Globus pallidus (tissue), 1 donor: Measurements from ENCODE around the gene PHLDA2.

Experiments
- DNase-seq: peaks from one replicate; pipeline ENCODE4 v3.0.0-alpha.2; 2015; ENCODE audit warnings: low spot score

The PHLDA2 gene

DNA sequence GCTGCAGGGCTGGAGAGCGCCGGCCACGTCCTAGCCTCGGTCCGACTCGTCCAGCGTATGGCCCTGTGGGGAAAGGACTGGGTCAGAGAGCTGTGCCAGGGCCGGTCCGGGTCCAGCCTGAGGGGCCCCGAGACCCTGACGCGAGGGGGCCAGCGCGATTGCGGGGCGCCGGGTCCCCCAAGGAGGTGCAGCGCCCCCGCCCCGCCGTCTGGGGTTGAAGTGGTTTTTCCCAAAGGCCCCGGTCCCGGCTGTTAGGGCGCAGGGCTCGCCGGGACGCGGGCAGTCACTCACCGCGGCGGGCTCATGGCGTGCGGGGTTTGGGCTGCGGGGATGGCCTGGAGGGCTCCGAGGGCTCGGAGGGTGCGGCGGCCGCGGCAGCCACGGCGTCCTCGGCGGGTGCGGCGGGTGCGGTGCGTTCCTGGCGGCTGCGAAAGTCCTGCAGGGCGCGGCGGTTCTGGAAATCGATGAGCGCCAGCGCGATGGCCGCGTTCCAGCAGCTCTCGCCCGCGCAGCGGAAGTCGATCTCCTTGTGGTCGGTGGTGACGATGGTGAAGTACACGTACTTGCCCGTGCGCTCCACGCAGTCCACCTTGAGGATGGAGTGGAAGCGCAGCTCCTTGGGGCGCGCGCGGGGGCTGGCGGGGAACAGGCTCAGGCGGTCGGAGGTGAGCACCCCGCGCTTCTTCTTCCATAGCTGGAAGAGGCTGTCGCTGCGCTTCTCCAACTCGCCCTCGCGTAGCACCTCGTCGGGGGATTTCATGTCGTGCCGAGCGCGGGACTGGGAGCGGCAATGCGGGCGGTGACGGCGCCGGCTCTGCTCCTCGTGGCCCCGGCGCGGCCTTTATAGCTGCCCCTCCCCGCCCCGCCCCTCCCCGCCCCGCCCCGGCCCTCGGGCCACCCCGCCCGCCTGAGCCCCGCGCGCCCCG, at the start of gene PHLDA2:
TSS of gene PHLDA2 (minus strand) at position 816 of the 926 bp plus-strand sequence. CDS start at position 760, 56 bp downstream.
- no peak for DNase-seq

- DNase-seq = no peak
Measured at GRCh38 chr11:2977113-2977512, 47.9 kb upstream of the PHLDA2 start.

DNA sequence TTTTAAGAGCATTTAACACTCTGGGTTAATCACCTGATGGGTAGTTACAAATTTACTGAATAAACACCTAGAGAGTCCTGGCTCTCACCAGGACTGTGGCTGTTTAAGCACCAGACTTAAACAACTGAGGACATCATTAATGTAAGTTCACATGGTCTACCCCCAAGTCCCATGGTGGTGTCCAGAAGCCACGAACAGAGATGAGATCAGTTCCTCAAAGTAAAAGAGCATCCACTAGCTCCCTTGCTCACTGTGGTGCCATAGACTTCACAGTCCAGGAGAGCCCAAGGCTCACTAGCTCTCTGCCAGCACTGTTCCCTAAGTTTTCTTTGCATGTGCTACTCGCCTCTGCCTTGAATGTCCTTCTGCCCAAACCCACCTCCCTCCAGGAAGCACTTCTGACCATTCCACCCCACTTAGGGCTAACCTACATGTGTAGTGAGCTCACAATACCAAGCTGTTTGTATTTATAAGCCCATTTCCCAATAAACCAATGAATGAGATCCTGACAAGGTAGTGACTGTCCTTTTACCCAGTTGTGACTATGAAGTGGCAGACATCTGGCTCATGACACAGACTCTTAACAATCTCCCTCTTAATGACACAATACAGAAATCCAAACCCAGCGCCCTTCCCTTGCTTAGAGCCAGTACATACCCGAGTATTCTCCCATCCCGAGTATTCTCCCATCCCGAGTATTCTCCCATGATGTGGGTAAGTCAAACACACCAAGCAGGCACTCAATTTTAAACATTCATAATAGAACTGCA, 47.3 kb upstream of the PHLDA2 start:
- no peak for DNase-seq

GRCh38 chr11:2975594-2975993, 46.4 kb upstream of the PHLDA2 start:
- peak; percentile 77 for DNase-seq

- no peak for DNase-seq
Measured at GRCh38 chr11:2974272-2974671, 45.1 kb upstream of the PHLDA2 start.

GRCh38 chr11:2968341-2968900, 39.2 kb upstream of the PHLDA2 start:
- no peak for DNase-seq

- DNase-seq = no peak
Measured at GRCh38 chr11:2964782-2965181, 35.6 kb upstream of the PHLDA2 start.

DNA sequence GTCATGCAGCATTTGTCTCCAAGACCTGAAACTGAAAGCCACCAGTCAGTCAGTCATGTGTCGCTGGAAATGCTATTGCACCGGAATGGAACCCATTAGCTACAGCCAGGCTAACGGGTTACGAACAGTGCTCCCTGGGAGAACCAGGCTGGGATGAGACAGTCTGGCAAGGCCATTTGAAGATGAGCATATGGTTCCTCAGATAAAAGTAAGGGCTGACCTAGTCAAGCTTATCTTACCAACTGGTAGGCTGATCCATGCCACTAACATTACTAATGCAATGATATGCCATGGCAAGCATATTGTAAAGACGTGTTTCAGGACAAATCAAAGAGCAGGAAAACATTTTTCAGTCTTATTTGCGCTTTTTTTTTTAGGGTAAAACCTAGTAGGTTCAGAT, 34.5 kb upstream of the PHLDA2 start:
- DNase-seq = no peak

GRCh38 chr11:2963112-2963754, 34.0 kb upstream of the PHLDA2 start:
- DNase-seq = no peak

DNA sequence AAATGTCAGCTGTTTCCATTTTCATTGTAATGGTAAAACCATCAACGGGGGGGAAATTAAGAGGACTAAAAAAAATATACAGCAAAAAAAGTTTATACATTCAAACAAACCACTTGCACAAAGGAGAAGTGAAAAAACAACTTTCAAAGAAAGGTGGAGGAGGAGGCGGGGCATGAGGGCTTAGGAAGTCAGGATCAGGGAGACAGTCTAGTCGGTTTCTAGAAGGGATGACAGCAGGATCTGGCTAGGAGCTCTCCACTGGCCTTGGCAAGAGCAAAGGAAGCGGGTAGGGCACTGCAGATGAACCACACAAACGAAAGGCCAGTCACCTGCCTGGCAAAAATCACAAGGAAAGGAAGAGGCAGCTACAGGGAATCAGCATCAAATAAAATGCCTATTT, 31.9 kb upstream of the PHLDA2 start:
- no peak for DNase-seq

- DNase-seq = no peak
Measured at GRCh38 chr11:2960139-2960538, 30.9 kb upstream of the PHLDA2 start.

DNA sequence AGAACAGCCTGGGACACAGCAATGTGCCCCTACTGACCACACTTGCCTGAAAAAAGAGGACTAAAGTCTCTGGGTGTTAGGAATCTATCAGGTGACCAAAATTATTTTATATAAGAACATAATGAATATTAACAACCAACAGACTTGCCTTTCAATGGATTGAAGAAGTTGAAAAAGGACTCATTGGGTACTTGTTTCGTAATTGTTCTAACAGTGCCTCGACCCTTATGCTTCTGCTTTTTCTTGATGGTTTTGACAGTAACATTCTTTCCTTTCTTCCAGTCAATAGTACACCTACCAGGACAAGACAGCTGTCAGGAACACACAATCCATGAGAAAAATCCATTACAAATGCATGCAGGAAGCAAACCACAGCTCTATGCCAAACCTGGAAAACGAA, 29.0 kb upstream of the PHLDA2 start:
- DNase-seq = no peak

DNA sequence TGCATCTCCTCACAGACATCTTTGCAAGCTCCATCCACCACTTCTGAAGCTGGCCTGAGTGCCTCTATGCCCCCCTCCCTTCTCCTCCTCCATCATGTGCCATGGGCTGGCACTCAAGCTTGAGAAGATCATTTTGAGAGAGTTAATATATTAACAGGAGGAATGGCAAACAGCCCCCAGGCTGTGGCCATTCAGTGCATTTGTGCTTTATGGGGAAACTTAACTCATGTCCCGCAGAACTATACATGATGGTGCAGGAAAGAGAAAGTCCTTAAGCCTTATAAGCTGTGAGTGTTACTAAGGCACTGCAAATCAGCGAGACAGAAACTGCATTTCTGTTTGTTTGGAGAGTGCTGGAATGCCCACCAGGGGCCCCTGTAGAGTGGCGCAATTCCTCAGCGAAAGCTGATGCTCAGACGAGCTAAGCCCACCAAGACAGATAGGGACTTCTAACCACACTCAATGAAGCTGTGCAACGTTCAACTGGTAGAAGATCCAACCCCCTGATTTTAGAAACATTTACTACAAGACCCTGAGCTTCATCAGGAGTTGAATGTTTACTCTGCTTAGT, 26.8 kb upstream of the PHLDA2 start:
- DNase-seq = no peak

DNA sequence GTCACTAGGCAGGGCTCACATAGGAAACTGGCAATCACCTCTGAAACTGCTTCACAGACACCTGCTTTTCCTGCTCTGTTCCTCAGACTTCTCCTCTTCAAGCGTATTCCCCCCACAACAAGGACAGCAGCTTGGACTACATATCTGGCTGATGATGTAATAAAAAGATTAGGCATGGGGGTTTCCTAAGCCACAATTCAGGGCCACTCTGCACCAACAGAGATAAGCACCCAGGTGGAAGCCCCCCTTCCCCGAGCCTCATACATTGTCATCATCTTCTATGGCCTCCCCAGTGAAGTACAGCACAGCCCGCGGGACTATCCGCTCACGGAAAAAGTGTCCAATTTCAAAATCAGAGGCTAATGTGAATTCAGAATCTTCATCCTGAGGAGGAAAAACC, 25.0 kb upstream of the PHLDA2 start:
- DNase-seq = no peak

DNA sequence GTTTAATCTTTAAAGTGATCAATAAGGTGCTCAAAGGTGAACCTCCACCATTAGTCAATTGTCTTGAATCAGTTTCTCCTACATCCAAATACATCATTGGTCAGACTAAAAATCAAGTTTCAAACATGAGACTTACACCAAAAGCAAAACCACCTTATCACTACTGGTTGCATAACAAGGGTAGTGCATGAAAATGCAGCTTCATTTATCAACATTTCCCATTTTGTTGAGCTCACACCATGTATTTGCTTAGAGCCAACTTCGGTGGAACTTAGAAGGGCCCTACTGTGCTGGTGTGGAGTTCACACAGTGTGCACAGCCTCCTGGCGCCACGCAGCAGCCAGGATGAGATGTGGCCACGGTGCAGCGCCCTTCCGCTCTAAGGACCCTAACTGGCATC, 23.1 kb upstream of the PHLDA2 start:
- no peak for DNase-seq

DNA sequence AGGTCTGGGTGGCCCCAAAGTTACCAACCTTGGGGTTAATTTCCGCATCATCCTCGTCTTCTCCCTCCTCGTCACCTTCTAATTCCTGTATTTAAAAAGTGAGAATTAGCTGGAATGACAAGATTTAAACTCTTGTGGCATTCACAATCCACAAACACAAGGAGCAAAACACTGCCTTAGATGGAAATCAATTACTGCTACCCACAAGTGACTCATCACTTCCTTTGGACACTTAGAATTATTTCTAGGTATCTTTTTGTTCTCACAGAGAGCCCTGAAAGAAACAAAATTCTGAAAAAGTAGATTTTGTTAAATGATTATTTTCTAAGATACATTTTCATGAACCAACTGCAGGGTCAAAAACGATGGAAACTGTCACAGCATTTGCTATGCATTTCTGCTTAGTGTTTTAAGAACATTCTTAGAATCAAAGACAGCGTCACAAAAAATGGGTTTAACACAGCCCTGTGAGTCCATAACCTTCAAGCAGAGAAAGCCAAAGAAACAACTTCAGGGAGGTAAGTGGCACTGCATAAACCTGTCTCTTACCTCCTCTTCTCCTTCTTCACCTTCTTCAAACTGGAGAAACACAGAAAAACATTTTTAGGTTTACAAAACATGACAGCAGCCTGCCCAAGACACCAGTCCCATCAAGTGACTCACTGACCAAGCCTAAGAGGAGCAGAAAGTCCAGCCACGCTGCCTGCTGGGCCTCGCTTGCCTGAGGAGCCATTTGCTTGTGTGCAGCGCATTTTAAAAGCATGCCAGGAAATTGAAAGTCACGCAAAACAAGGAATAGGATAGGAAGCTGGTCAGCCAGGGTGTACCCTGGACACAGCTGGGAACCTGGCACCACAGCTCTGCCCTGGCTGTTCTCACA, 22.3 kb upstream of the PHLDA2 start:
- no peak for DNase-seq

DNA sequence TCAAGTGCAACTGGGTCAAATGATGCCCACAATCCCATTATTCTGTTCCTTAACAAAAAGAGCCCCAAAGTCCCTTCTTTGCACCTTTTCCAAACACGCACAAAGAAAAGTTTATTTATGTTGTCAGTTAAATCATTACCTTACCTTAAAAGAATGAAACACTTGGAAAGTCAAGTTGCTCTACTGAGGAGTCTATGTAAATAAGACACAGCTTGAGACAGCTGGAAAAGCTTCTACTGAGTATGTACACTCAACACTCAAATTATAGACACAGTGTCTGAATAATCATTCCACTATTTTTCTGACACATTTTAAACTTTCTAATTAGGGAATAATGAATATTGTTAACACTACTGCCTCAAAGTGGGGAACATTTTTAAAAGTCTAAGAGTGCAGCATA, 21.6 kb upstream of the PHLDA2 start:
- DNase-seq = no peak

GRCh38 chr11:2949920-2950319, 20.7 kb upstream of the PHLDA2 start:
- DNase-seq = no peak

DNA sequence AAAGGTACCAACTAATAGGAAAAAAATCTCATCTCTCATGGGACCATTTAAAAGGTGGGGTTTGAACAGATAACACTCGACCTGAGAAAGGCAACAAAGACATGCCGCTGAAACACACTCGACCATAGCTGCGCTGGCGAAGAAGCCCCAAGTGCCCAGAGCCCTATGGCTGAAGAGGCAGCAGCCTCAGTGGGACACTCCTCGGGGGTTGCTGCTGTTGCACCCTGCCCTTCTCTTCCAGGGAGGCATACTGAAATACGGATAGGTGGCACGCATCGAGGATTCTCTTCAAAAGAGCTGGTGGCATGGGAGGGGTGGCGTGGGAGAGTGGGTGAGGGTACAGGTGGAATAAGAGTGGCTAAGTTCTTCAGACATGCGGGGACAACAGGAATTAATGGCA, 18.5 kb upstream of the PHLDA2 start:
- DNase-seq = no peak

- DNase-seq = no peak
Measured at GRCh38 chr11:2945757-2946287, 16.6 kb upstream of the PHLDA2 start.
